HG02678 (cell line): ENCODE measurements around the gene DOP1A.

Experiments used
- ATAC-seq: cut with Tn5 transposase; IDR thresholded peaks from one replicate; pipeline ENCODE4 v1.9.1; 2021; ENCODE audit warnings: mild to moderate bottlenecking, moderate library complexity; ENCODE audit not compliant: unreplicated experiment

DOP1A gene

GRCh38 chr6:83067448-83068439, at the start of gene DOP1A:
Gene DOP1A (plus strand): TSS chr6:83067671. CDS start chr6:83096978, 29,307 bp downstream.
- ATAC-seq = peak; percentile 78

GRCh38 chr6:83019741-83020140, 47.7 kb upstream of the DOP1A start:
- ATAC-seq = no peak

- ATAC-seq = no peak
These were observed 35.8 kb upstream of the DOP1A start for GRCh38 chr6:83031689-83032088.

GRCh38 chr6:83038246-83038645, 29.2 kb upstream of the DOP1A start:
- no peak for ATAC-seq

DNA sequence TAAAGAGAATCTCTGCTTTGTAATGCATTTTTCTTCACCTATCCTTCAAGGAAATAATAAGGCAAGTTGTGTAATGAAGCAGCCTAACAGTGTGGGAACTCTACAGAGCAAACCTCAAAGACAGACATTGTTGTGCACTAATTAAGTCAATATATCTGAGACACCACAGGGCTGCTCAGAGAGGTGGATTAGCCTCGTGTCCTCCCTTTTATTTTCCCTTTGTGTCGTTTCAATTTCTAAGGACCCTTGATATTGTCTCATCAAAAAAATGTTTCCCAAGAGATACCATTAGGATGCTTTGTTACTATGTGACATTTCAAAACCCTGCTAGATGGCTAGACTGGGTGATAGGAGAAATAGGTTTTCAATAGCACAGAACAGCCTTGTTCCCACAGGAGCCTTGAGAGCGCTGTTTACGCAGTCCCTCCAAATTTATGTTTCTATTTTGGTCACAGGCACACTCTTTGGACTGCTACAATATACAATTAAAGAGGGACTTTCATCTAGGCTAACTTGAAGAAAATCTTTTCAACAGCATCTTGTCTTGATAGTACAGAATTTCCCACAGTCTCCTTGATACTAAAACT, 24.9 kb upstream of the DOP1A start:
- no peak for ATAC-seq

DNA sequence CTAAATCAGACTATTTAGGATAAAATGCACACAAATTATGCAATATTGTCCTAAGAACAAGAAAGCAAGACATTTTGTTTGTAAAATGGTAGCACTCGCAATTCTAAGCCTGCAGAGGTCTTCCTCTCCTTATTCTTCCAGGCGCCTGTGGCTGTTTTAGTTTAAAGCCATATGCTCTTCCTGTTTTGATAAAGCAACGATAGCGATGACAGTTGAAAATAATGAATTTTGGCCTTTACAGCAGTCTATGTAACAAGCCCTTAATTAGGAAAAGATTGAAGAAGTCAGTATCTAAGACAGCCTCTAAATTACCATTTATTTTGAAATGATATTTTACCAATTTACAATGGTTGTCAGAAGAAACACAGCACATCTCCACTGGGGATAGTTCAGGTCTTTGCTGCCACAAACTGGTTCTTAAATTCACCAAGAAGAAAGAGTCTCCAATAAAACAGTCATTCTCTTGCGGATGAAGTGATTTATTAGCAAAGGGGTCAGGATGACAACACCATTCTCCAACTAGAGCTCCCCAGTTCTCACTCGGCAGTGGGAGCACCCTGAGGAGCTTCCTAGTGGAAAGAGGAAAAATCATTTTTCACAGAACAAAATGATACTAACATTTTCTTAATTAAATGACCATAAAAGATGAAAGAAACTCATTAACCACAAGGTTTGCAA, 23.2 kb upstream of the DOP1A start:
- no peak for ATAC-seq

DNA sequence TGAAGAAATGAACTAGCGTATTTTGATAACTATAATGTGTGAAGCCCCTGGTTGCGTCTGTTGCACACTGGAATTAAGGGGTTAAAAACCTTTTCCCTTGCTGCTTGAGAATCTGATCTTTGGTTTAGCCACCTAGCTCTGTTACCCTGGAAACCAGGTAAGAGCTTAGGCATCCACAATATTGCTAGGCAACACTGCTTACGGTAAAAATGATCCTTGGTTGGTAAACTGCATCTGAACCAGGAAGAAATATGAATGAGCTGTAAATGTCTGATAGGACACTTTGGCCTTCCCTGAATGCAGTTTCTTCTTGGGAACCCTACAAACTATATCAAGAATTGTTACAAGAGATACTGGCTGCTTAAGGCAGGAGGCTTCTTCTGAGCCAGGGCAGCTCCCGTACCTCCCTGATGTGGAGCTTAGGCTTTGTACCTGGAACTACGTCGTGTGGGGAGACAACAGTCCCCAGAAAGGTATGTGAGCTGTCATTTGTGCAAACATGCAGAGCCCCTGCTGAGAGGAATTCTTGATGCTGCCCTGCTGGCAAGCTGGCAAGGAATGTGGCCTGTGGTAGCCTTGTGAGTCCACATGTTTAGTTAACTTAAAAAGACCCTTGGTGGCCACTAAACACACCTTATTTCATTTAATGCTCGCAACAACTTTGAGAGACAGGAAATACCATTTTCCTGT, 20.3 kb upstream of the DOP1A start:
- ATAC-seq = no peak

- no peak for ATAC-seq
These were observed 15.9 kb upstream of the DOP1A start for GRCh38 chr6:83051377-83052172.

- ATAC-seq = no peak
These were observed 13.8 kb upstream of the DOP1A start for GRCh38 chr6:83053678-83054077.

GRCh38 chr6:83055366-83055964, 12.0 kb upstream of the DOP1A start:
- peak; percentile 53 for ATAC-seq

GRCh38 chr6:83057705-83058321, 9.7 kb upstream of the DOP1A start:
- ATAC-seq = peak; percentile 92

GRCh38 chr6:83061190-83061589, 6.3 kb upstream of the DOP1A start:
- ATAC-seq = no peak

DNA sequence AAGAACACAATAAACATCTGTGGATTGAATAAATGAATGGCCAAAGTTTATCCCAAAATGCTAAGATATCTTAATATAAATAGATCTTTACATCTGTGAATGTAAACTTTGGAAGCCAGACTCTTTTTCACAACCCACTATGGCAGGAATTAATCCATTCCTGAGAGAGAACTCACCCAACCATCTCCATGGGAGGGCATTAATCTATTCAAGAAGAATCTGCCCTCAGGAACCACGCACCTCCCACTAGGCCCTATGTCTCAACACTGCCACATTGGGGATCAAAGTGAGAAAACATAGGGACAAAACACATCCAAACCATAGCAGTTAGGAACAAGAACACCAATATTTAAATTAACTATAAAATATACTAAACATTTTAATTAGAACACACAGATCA, 5.2 kb upstream of the DOP1A start:
- no peak for ATAC-seq

- ATAC-seq = peak; percentile 66
These were observed 1.8 kb upstream of the DOP1A start, which contains the start of gene UBE3D for GRCh38 chr6:83065511-83066192. Gene UBE3D (minus strand): TSS chr6:83065841. CDS start chr6:83065718, 123 bp downstream.

- ATAC-seq = no peak
These were observed 1.1 kb downstream of the DOP1A start for GRCh38 chr6:83068616-83069015.

DNA sequence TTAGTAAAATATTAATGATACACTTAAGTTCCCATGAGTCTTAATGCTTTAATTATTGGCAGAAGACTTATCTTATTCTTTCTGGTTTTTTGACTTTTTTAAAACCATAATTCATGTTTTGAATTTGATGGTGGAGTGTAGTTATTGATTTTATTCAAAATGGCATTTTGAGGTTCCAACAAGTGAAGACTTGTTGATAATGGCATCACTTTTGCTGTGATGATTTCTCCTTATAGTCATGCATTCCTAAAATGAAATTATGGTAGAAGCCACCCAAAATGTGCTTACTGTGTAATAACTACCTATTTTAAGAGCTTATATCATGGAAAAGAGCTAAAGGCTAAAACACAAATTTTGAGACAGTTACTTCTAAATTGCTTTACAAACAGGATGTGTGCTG, 2.2 kb downstream of the DOP1A start:
- ATAC-seq = no peak

GRCh38 chr6:83071023-83071422, 3.6 kb downstream of the DOP1A start:
- peak; percentile 47 for ATAC-seq

DNA sequence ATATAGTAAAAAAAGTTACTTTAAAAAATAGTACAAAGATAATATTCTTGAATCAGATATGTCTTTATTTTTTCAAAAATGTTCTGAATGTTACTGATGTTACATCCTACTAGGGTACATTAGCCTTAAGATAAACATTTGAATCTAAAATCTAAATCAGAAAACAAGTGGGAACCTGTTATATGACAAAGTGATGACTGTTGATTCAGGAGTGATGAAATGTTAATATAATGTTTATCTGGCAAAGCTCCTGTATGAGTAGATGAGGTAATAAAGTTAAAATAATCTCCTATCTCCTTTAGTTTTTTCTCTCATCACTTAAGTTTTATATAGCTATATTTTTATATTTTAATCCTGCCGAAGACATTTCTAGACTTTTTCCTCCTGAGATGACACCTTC, 4.2 kb downstream of the DOP1A start:
- no peak for ATAC-seq

GRCh38 chr6:83072726-83073125, 5.3 kb downstream of the DOP1A start:
- no peak for ATAC-seq
